Measurements from ENCODE around the gene SUPT3H.

SUPT3H gene

DNA sequence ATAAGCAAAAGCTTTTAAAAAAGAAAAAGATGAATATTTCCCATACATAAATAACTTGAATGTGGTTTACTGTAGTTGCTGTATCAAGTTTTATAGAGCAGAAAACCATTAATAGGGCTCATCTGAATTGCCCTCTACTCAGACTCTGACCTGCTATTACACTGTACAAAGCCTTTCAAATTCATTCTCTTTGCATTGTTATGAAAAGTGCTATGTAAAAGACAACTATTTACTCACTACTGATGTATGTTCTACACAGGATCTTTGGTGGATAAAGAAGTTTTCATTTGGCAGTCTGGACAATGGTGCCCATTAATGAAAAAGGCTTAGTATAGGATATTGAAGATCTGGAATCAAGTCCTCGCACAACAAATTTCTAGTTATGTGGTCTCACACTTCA lies 248.7 kb downstream of the SUPT3H start:
- no peak for DNase-seq (ENCODE audit: low read depth)
- no peak overlapping the region for H3K4me3 ChIP-seq (ENCODE audit: low read depth, low read length)
- TF ChIP-seq, protein P1, sequence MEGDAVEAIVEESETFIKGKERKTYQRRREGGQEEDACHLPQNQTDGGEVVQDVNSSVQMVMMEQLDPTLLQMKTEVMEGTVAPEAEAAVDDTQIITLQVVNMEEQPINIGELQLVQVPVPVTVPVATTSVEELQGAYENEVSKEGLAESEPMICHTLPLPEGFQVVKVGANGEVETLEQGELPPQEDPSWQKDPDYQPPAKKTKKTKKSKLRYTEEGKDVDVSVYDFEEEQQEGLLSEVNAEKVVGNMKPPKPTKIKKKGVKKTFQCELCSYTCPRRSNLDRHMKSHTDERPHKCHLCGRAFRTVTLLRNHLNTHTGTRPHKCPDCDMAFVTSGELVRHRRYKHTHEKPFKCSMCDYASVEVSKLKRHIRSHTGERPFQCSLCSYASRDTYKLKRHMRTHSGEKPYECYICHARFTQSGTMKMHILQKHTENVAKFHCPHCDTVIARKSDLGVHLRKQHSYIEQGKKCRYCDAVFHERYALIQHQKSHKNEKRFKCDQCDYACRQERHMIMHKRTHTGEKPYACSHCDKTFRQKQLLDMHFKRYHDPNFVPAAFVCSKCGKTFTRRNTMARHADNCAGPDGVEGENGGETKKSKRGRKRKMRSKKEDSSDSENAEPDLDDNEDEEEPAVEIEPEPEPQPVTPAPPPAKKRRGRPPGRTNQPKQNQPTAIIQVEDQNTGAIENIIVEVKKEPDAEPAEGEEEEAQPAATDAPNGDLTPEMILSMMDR (conservative IDR thresholded peaks at IDR 0.05; ENCODE audit: low read depth, low read length), result no peak

DNA sequence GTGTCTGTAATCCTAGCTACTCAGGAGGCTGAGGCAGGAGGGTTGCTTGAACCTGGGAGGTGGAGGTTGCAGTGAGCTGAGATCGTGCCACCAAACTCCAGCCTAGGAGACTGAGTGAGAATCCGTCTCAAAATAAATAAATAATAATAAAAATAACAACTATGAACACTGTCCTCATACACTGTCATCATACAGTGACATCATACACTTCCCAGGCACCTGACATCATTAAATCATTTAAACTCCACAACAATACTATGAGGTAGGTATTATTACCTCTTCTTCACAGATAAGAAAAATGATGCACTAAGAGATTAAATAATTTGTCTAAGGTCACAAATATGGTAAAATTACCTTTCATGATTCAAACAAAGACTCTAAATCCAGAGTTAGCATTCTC lies 250.5 kb downstream of the SUPT3H start:
- H3K4me3 ChIP-seq (ENCODE audit: low read depth, low read length), result no peak overlapping the region
- no peak for DNase-seq (ENCODE audit: low read depth)
- TF ChIP-seq, protein P1 (conservative IDR thresholded peaks at IDR 0.05; ENCODE audit: low read depth, low read length), result no peak

DNA sequence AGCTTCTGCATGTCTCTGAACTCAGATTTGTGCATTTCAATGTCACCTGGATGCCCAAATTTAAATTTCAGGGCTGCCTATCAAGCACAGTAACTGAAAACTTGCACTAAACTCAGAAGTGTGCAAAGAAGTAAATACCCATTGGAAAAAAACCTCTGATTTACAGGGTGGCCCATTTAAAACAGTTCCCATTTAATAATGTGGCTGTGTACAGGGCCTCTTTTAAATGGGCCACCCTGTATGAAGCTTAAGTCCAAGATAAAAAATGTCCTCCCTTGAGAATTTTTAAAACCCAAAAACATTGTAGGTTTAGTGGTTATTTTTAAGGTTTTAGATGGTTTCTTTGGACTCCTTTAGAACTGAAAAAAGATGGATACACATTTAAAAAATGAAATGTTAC lies 251.7 kb downstream of the SUPT3H start:
- TF ChIP-seq, protein P1 (conservative IDR thresholded peaks at IDR 0.05; ENCODE audit: low read depth, low read length), result no peak
- DNase-seq (ENCODE audit: low read depth), result no peak
- no peak overlapping the region for H3K4me3 ChIP-seq (ENCODE audit: low read depth, low read length)

DNA sequence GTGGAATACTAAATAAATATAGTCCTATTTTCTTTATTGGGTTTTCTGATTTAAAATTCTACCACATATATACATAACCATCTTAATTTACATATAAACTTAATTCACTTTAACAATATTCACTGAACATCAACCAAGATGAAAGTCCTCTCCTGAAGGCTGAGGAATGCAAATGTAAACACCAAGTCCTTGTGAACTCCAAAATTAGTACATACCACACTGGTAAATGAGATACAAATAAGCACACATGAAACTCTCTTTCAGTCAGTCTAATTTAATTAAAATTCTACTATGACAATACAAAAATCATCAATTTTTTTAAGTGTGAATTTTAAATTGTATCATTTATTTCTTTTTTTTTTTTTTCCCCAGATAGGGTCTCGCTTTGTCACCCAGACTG lies 254.7 kb downstream of the SUPT3H start:
- H3K4me3 ChIP-seq (ENCODE audit: low read depth, low read length), result no peak overlapping the region
- TF ChIP-seq, protein P1 (conservative IDR thresholded peaks at IDR 0.05; ENCODE audit: low read depth, low read length), result no peak
- no peak for DNase-seq (ENCODE audit: low read depth)

DNA sequence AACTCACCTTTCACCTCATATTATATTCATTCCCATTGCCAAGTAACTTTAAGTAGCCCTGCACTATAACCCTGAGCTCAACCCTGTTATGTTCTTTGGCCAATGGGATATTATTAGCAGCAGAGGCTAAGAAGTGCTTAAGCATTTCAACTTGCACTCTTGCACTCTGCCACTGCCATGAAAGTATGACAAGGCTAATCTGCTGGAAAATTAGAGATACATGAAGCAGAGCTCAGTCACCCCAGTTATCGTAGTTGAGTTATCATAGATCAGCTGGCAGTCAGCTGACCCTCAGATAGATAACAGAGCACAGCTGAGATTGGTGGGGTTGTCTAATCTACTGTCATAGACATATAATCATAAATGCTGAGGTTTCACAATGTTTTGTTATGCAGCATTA lies 259.0 kb downstream of the SUPT3H start:
- no peak for DNase-seq (ENCODE audit: low read depth)
- TF ChIP-seq, protein P1 (conservative IDR thresholded peaks at IDR 0.05; ENCODE audit: low read depth, low read length), result no peak
- H3K4me3 ChIP-seq (ENCODE audit: low read depth, low read length), result no peak overlapping the region

DNA sequence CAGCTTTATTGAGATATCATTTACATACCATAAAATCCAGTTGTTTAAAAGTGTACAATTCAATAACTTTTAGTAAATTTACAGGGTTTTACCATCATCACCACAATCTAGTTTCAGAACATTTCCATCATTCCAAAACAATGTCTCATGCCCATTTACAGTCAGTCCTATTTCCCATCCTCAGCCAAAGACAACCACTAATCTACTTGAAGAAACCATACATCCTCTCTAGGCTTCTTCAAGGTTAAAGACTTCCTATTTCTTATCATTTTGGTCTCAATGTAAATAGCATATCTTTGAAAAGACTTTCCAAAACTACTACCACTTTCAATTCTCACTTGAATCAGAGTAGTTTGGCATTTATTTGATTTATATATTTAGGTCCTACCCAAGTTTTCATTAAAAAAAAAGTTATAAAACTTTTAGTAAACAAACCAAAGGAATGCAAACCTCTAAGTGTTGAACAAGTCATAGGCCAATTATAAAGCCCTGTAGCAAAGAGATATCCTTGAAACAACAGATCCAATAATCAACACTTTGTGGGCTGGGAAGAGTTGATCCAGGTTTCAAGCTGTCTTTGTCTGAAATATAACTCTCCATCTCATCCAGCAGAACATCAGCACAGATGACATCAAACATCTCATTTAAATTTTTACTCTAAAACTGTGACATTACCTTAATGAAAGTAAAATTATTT lies 260.9 kb downstream of the SUPT3H start:
- TF ChIP-seq, protein P1 (conservative IDR thresholded peaks at IDR 0.05; ENCODE audit: low read depth, low read length), result no peak
- no peak overlapping the region for H3K4me3 ChIP-seq (ENCODE audit: low read depth, low read length)
- DNase-seq (ENCODE audit: low read depth), result peak; percentile 90

DNA sequence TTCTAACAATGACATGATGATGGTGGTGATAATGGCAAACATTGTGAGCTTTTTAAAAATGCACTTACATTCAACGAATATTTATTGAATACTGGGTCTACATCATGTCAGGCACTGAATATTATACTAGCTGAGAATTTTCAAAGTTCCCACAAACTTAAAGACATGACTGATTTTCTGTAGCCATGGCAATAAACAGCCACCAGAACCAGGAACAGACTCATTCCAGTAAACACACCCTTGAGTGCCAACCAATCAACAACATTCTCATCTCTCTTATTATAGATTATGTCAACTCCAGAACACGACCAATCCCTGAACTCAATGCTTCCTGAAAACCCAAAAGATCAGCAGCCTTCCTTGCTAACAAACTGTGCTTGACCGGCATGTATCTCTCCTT lies 262.0 kb downstream of the SUPT3H start:
- DNase-seq (ENCODE audit: low read depth), result peak; percentile 75
- H3K4me3 ChIP-seq (ENCODE audit: low read depth, low read length), result no peak overlapping the region
- TF ChIP-seq, protein P1 (conservative IDR thresholded peaks at IDR 0.05; ENCODE audit: low read depth, low read length), result no peak
